Panc1 (cell line): ENCODE measurements around the gene ZCWPW1. TPM values are rescaled to one million over a fixed set of nuclear protein-coding genes. Genes with fewer than 3 reads are reported as not detected.

Source experiments
- ATAC-seq: fragments of 200-7000 bp; cut with Tn5 transposase; 2 replicates; pipeline ENCODE4 v1.9.1; 2020; ENCODE audit warnings: mild to moderate bottlenecking, moderate library complexity
- BruUV-seq: library from RNA; stranded (reverse); fragments of 400-500 nt; replicated peaks from 2 replicates; lab custom pipeline; 2021; lab: Mats Ljungman, UMichigan
- CTCF ChIA-PET: fragments of 300-600 bp; sonication (Branson Sonifier 250); formaldehyde crosslinking; loops from one replicate; lab custom pipeline; 2022; ENCODE audit warnings: antibody characterized with exemption; lab: Charles Lee
- POLR2A ChIA-PET: fragments of 300-600 bp; sonication (Branson Sonifier 250); formaldehyde crosslinking; loops from one replicate; lab custom pipeline; 2022; ENCODE audit warnings: antibody characterized with exemption; lab: Charles Lee
- DNase-seq: peaks from one replicate; pipeline ENCODE4 v3.0.0-alpha.2; 2010; ENCODE audit warnings: low read depth, low spot score
- H3K27ac ChIP-seq: 2 replicates; pipeline ENCODE4 v1.5.1; 2011; ENCODE audit warnings: mild to moderate bottlenecking, low read length, inconsistent platforms
- H3K27me3 ChIP-seq: fragments of 200-500 bp; sonication (Bioruptor generic); 2 replicates; pipeline ENCODE4 v1.6.0; 2014; ENCODE audit warnings: low read length, inconsistent platforms; ENCODE audit not compliant: control insufficient read depth, insufficient read depth
- H3K36me3 ChIP-seq: fragments of 200-500 bp; sonication (Bioruptor generic); 2 replicates; pipeline ENCODE4 v1.5.1; 2014; ENCODE audit warnings: inconsistent platforms, mild to moderate bottlenecking, low read length, moderate library complexity; ENCODE audit not compliant: control insufficient read depth, insufficient read depth
- H3K4me1 ChIP-seq: 2 replicates; pipeline ENCODE4 v1.5.1; 2011; ENCODE audit warnings: inconsistent platforms, mild to moderate bottlenecking, low read length, moderate library complexity; ENCODE audit not compliant: control insufficient read depth, insufficient read depth
- H3K4me3 ChIP-seq, 2 experiments: 2 replicates each; pipeline ENCODE4 v1.5.1; 2011 to 2012; ENCODE audit warnings: low read depth in 2 of 2, low read length in 2 of 2, mild to moderate bottlenecking in 2 of 2, inconsistent platforms in 1 of 2, moderate library complexity in 1 of 2
- H3K9me3 ChIP-seq: fragments of 200-500 bp; sonication (Bioruptor generic); 2 replicates; pipeline ENCODE4 v1.5.1; 2014; ENCODE audit warnings: low read depth, mild to moderate bottlenecking, inconsistent platforms, low read length, moderate library complexity; ENCODE audit not compliant: control insufficient read depth, insufficient read depth
- POLR2AphosphoS5 ChIP-seq: IDR thresholded peaks from 2 replicates; pipeline ENCODE4 v1.6.1; 2012; ENCODE audit warnings: mild to moderate bottlenecking, low read depth, low read length, moderate library complexity
- SIN3A ChIP-seq: IDR thresholded peaks from 2 replicates; pipeline ENCODE4 v1.6.1; 2012; ENCODE audit warnings: low read depth, mild to moderate bottlenecking, low read length, moderate library complexity, borderline replicate concordance; ENCODE audit not compliant: insufficient read depth
- TCF7L2 ChIP-seq: IDR thresholded peaks from 2 replicates; pipeline ENCODE4 v1.6.1; 2011; ENCODE audit warnings: mild to moderate bottlenecking, low read depth, low read length, inconsistent platforms
- in situ Hi-C: cut with HindIII; loops from 2 replicates; pipeline ENCODE4 v1.10.0; 2016; ENCODE audit warnings: low sequenced_read_pairs, low pct_unique_long_range_greater_than_20kb
- intact Hi-C: fragments of 100-400 bp; cut with micrococcal nuclease; formaldehyde crosslinking; loops from one replicate; pipeline ENCODE4 v1.10.0; 2022; ENCODE audit not compliant: unreplicated experiment
- total RNA-seq: library from RNA; stranded (reverse); gene quantifications from one replicate; pipeline ENCODE4 v1.2.1, GENCODE V29; 2021; ENCODE audit not compliant: unreplicated experiment
- TF ChIP-seq, protein P1 (sequence below), 2 experiments: IDR thresholded peaks; 2 replicates each; pipeline ENCODE4 v1.6.1; 2011 to 2012; ENCODE audit warnings: low read depth in 2 of 2, control low read depth in 1 of 2, low read length in 1 of 2, mild to moderate bottlenecking in 1 of 2, moderate library complexity in 1 of 2; ENCODE audit not compliant: insufficient read depth in 1 of 2
- TF ChIP-seq, protein P2 (sequence below): fragments of 450-650 bp; IDR thresholded peaks from 2 replicates; pipeline ENCODE4 v1.5.1; 2017; ENCODE audit warnings: mild to moderate bottlenecking

ZCWPW1 gene
- total RNA-seq, 1 experiment from 2014 or later: 6.5 TPM

DNA sequence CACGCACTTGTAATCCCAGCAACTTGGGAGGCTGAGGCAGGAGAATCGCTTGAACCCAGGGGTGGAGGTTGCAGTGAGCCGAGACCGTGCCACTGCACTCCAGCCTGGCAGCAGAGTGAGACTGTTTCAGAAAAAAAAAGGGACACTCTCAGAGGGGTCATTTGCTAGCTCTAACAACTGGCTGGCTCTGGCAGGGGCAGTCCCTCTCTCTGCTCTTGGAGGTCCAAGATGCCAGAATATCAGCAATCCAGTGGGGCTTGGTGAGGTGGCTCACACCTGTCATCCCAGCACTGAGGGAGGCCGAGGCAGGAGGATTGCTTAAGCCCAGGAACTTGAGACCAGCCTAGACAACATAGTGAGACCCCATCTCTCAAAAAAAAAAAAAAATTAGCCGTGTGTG, 57.8 kb downstream of the ZCWPW1 start:
- in situ Hi-C loops (no loop called here), intact Hi-C loops (no loop called here)
- Histone ChIP-seq H3K27me3 (no peaks in the 10 kb centered on the region), H3K4me1 (0 out of 2 replicates have a peak, but pooled peaks cover 3% of the 10 kb centered on the region), H3K4me3 (no peak overlapping the region), H3K9me3 (no peaks in the 10 kb centered on the region), H3K36me3 (no peaks in the 10 kb centered on the region), H3K27ac (no peak overlapping the region)
- ATAC-seq (no peak), DNase-seq (no peak)
- TF ChIP-seq POLR2AphosphoS5: no peak
- TF ChIP-seq, protein P1, sequence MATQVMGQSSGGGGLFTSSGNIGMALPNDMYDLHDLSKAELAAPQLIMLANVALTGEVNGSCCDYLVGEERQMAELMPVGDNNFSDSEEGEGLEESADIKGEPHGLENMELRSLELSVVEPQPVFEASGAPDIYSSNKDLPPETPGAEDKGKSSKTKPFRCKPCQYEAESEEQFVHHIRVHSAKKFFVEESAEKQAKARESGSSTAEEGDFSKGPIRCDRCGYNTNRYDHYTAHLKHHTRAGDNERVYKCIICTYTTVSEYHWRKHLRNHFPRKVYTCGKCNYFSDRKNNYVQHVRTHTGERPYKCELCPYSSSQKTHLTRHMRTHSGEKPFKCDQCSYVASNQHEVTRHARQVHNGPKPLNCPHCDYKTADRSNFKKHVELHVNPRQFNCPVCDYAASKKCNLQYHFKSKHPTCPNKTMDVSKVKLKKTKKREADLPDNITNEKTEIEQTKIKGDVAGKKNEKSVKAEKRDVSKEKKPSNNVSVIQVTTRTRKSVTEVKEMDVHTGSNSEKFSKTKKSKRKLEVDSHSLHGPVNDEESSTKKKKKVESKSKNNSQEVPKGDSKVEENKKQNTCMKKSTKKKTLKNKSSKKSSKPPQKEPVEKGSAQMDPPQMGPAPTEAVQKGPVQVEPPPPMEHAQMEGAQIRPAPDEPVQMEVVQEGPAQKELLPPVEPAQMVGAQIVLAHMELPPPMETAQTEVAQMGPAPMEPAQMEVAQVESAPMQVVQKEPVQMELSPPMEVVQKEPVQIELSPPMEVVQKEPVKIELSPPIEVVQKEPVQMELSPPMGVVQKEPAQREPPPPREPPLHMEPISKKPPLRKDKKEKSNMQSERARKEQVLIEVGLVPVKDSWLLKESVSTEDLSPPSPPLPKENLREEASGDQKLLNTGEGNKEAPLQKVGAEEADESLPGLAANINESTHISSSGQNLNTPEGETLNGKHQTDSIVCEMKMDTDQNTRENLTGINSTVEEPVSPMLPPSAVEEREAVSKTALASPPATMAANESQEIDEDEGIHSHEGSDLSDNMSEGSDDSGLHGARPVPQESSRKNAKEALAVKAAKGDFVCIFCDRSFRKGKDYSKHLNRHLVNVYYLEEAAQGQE (IDR thresholded peaks at IDR 0.05; ENCODE audit: insufficient read depth in 1 of 2, low read depth in 2 of 2, low read length in 1 of 2): no peak
- TF ChIP-seq, protein P2, sequence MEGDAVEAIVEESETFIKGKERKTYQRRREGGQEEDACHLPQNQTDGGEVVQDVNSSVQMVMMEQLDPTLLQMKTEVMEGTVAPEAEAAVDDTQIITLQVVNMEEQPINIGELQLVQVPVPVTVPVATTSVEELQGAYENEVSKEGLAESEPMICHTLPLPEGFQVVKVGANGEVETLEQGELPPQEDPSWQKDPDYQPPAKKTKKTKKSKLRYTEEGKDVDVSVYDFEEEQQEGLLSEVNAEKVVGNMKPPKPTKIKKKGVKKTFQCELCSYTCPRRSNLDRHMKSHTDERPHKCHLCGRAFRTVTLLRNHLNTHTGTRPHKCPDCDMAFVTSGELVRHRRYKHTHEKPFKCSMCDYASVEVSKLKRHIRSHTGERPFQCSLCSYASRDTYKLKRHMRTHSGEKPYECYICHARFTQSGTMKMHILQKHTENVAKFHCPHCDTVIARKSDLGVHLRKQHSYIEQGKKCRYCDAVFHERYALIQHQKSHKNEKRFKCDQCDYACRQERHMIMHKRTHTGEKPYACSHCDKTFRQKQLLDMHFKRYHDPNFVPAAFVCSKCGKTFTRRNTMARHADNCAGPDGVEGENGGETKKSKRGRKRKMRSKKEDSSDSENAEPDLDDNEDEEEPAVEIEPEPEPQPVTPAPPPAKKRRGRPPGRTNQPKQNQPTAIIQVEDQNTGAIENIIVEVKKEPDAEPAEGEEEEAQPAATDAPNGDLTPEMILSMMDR: no peak
- TF ChIP-seq SIN3A: no peak
- TF ChIP-seq TCF7L2: no peak
- POLR2A ChIA-PET: no interaction called here
- CTCF ChIA-PET: no interaction called here
- no TSS peak for BruUV-seq

DNA sequence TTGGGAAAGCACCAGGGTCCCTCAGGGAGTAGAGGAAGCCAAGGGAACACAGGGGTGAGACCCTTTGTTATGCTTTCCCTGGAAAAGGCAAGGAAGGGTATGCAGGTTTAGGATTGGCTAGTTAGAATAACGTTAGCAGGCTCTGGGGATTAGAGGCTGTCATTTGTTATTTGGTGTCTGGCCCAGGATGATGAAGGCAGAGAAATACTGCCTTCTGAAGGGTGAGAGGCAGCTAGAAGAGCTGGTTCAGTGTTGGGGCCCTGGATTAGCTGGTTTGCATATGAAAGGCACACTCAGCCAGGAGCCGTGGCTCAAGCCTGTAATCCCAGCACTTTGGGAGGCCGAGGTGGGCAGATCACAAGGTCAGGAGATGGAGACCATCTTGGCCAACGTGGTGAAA, 58.2 kb downstream of the ZCWPW1 start:
- TF ChIP-seq, protein P1 (IDR thresholded peaks at IDR 0.05; ENCODE audit: insufficient read depth in 1 of 2, low read depth in 2 of 2, low read length in 1 of 2): no peak
- TF ChIP-seq SIN3A (no peak), TCF7L2 (no peak), POLR2AphosphoS5 (0 out of 2 replicates have a peak, but pooled peaks have one; percentile 30)
- TF ChIP-seq, protein P2: no peak
- in situ Hi-C loops: no loop called here
- no peaks in the 10 kb centered on the region for H3K9me3 ChIP-seq
- DNase-seq (no peak), ATAC-seq (no peak)
- CTCF ChIA-PET: no interaction called here
- intact Hi-C loops: no loop called here
- no peak overlapping the region for H3K27ac ChIP-seq
- H3K36me3 ChIP-seq: no peaks in the 10 kb centered on the region
- no TSS peak for BruUV-seq
- H3K4me3 ChIP-seq: no peak overlapping the region
- H3K27me3 ChIP-seq: no peaks in the 10 kb centered on the region
- 0 out of 2 replicates have a peak, but pooled peaks cover 3% of the 10 kb centered on the region for H3K4me1 ChIP-seq
- POLR2A ChIA-PET: no interaction called here
